ENCODE measurements around the gene AK3. TPM values are rescaled to one million over a fixed set of nuclear protein-coding genes. Genes with fewer than 3 reads are reported as not detected.

The AK3 gene
- total and polyA plus RNA-seq, 10 of the 15 experiments (the other 5 are each of a cell fraction or from before 2014, with no cell fraction given): 14.2 to 86.6 (median 43.9) TPM

- DNase-seq (ENCODE audit: low read depth, low spot score): no peak
- peak; percentile 97 for FAIRE-seq
- H3K27ac ChIP-seq (ENCODE audit: control insufficient read depth, insufficient read depth): peak overlapping the region; percentile 70
- H3K4me3 ChIP-seq: peak overlapping the region; percentile 18; the same call in 1 of the 2 replicates
- peak overlapping the region; percentile 46; the same call in 1 of the 2 replicates for H2AFZ ChIP-seq (ENCODE audit: control insufficient read depth, low read depth, low read length)
- H3K9me3 ChIP-seq (replicated peaks; ENCODE audit: control insufficient read depth, insufficient read depth, low read length): no peaks in the 10 kb centered on the region
- ChIA-PET RAD21 (ENCODE audit: unreplicated experiment) (no interaction called here), SMC1A (ENCODE audit: uncharacterized antibody, unreplicated experiment) (interaction anchor here (0.9 kb wide), 1 partner anchor 9 kb away, joined by 3 read pairs; no protein-coding TSS in a partner anchor), POLR2A (no interaction called here), CTCF (interaction anchor here (0.6 to 0.9 kb wide), 2 partner anchors 45 to 304 kb away, joined by 3 read pairs; no protein-coding TSS in a partner anchor)
- peaks cover 0 to 10% of the 10 kb centered on the region in 2 experiments; a peak in 2 of 4 replicates for H3K36me3 ChIP-seq (ENCODE audit: control insufficient read depth in 2 of 2, insufficient read depth in 2 of 2, low read length in 1 of 2)
- no TSS peak for BruUV-seq (replicated peaks)
- no peaks in the 10 kb centered on the region; the same call in none of the 2 replicates for H3K79me2 ChIP-seq (ENCODE audit: control insufficient read depth, insufficient read depth, low read length)
- 0 out of 2 replicates have a peak overlapping the region, but pooled peaks have one; percentile 2 for H3K9ac ChIP-seq (ENCODE audit: control insufficient read depth, insufficient read depth, low read length)
- intact Hi-C loops (cut with micrococcal nuclease; ENCODE audit: unreplicated experiment): no loop called here
- peaks cover 12% of the 10 kb centered on the region for H3K4me1 ChIP-seq (ENCODE audit: control insufficient read depth, insufficient read depth, low read length)
- TF ChIP-seq PAX5 (IDR thresholded peaks at IDR 0.05; ENCODE audit: borderline replicate concordance, low read depth, low read length) (no peak), IRF4 (IDR thresholded peaks at IDR 0.05; ENCODE audit: low read depth, low read length) (0 out of 2 replicates have a peak, but pooled peaks have one; percentile 22), FOXM1 (IDR thresholded peaks at IDR 0.05; ENCODE audit: low read depth, low read length) (0 out of 2 replicates have a peak, but pooled peaks have one; percentile 14), E4F1 (IDR thresholded peaks at IDR 0.05; ENCODE audit: borderline replicate concordance, partially characterized antibody) (no peak)
- ATAC-seq: peak; percentile 83
- H4K20me1 ChIP-seq (ENCODE audit: control insufficient read depth, insufficient read depth): no peaks in the 10 kb centered on the region
- H3K4me2 ChIP-seq (ENCODE audit: control insufficient read depth, insufficient read depth): peak overlapping the region; percentile 72
- 0% methylated on average over 4 of the region's 4 CpGs for WGBS (ENCODE audit: insufficient coverage, insufficient replicate concordance, low lambda C conversion rate, missing lambda C conversion rate)
- no peaks in the 10 kb centered on the region for H3K27me3 ChIP-seq (replicated peaks in 1 of 2; ENCODE audit: control insufficient read depth in 2 of 2, insufficient read depth in 2 of 2, low read length in 1 of 2)
- in situ Hi-C loops (cut with MboI): no loop called here
Observed at GRCh38 chr9:4690144-4690543, 50.9 kb downstream of the AK3 start.
